ENCODE results near the gene YBX1. TPM values are rescaled to one million over a fixed set of nuclear protein-coding genes. Genes with fewer than 3 reads are reported as not detected.

Gene YBX1
- 100 to 1,000 TPM; 731 to 790 TPM for total RNA-seq

DNA sequence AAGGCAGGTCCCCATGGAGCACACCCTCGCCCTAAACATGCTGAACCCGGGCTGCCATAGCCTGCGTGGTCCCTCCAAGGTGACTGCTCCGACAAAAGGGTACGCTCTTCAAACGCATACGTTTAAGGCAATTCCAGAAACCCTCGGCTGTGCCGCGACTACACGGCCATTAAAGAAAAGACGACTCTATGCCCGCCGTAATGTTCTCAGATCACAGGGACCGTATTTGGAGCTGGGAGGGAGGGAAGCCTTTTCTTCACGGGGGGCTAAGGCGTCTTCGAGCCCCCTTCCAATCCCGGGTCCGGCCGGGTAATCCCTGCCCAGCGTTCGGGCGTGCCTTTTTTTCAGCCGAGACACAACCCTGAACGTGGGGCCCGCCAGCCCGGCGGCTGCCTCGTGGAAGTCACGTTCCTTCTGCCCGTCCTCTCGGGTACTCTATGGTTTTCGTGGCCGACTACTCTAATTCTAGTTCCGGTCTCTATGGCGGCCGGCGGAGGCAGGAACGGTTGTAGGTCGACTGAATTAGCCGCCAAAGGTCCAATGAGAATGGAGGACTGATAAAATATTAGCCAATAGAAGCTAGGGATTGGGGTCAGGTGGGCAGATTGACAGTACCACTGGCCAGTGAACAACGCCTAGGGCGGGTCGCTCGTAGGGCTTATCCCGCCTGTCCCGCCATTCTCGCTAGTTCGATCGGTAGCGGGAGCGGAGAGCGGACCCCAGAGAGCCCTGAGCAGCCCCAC lies at the start of gene YBX1:
Gene YBX1 (plus strand): TSS at position 678 of the 743 bp plus-strand sequence. CDS start 148 bp downstream, outside the sequence.
- DNase-seq (peak; percentile 97), ATAC-seq (peak; percentile 94)
- H3K9me3 Mint-ChIP-seq (ENCODE audit: low read depth) = no peaks in the 10 kb centered on the region
- peak within 1 kb of the TSS; percentile 95 for H3K27ac Mint-ChIP-seq
- CTCF ChIA-PET = interaction anchor here (0.9 to 2.5 kb wide), 6 partner anchors 9 to 164 kb away, joined by 3 to 9 read pairs (median 4); partner anchors contain the start of genes C1orf50, P3H1, PPIH and ZNF691
- H3K4me1 Mint-ChIP-seq = peaks cover 47% of the 10 kb centered on the region
- peaks cover 35% of the 10 kb centered on the region for H3K36me3 Mint-ChIP-seq
- peak within 1 kb of the TSS; percentile 96 for H3K4me3 Mint-ChIP-seq
- H3K27me3 Mint-ChIP-seq = no peaks in the 10 kb centered on the region

GRCh38 chr1:42639116-42639515 lies 43.1 kb upstream of the YBX1 start:
- no peak for DNase-seq
- CTCF ChIA-PET = no interaction called here

DNA sequence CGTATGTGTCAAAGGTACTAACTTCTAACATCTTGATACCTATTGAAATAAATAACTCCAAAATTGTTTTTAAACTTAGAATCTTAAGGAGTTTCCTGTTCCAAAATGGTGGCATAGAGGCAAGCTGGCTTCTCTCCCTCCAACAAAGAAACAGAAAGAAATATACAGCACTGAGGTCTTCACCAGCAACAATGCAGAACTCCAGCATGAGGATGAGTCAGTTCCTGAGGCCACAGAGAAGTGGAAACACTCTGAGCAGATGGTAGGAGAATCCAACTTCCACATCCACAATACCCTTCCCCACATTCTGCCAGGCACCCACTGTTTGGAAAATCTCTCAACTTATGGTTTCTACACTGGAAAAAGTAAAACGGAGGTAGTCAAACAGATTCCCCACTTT lies 36.2 kb upstream of the YBX1 start:
- Mint-ChIP-seq H3K36me3 (peaks cover 5% of the 10 kb centered on the region), H3K4me3 (no peak overlapping the region), H3K27ac (no peak overlapping the region), H3K9me3 (ENCODE audit: low read depth) (peaks cover 2% of the 10 kb centered on the region), H3K4me1 (no peaks in the 10 kb centered on the region), H3K27me3 (peaks cover 2% of the 10 kb centered on the region)
- DNase-seq (no peak), ATAC-seq (no peak)
- CTCF ChIA-PET = no interaction called here

More at GRCh38 chr1:42639116-42639515, 43.1 kb upstream of the YBX1 start:
- Mint-ChIP-seq H3K27ac (no peak overlapping the region), H3K4me3 (no peak overlapping the region), H3K9me3 (ENCODE audit: low read depth) (no peaks in the 10 kb centered on the region), H3K36me3 (no peaks in the 10 kb centered on the region), H3K27me3 (no peaks in the 10 kb centered on the region), H3K4me1 (no peaks in the 10 kb centered on the region)
- ATAC-seq = no peak

- H3K36me3 Mint-ChIP-seq = peaks cover 21% of the 10 kb centered on the region
- H3K9me3 Mint-ChIP-seq (ENCODE audit: low read depth) = no peaks in the 10 kb centered on the region
- H3K4me3 Mint-ChIP-seq = peak overlapping the region; percentile 93
- no peaks in the 10 kb centered on the region for H3K27me3 Mint-ChIP-seq
- ATAC-seq (no peak), DNase-seq (no peak)
- H3K27ac Mint-ChIP-seq = peak overlapping the region; percentile 98
- CTCF ChIA-PET = interaction anchor here (1.2 to 2.5 kb wide), 4 partner anchors 22 to 109 kb away, joined by 3 to 8 read pairs (median 5); partner anchors contain the start of genes C1orf50 and P3H1
- H3K4me1 Mint-ChIP-seq = peaks cover 41% of the 10 kb centered on the region
These were observed 25.0 kb upstream of the YBX1 start for GRCh38 chr1:42657201-42657600.

GRCh38 chr1:42657981-42658876 lies 24.0 kb upstream of the YBX1 start, which contains the start of gene PPIH:
TSS of gene PPIH (plus strand) at chr1:42658423. CDS start at chr1:42658447, 24 bp downstream.
- Mint-ChIP-seq H3K4me1 (peaks cover 45% of the 10 kb centered on the region), H3K27me3 (no peaks in the 10 kb centered on the region), H3K9me3 (ENCODE audit: low read depth) (no peaks in the 10 kb centered on the region), H3K36me3 (peaks cover 22% of the 10 kb centered on the region), H3K27ac (peak within 1 kb of the TSS; percentile 98), H3K4me3 (peak within 1 kb of the TSS; percentile 93)
- ATAC-seq (peak; percentile 98), DNase-seq (peak; percentile 97)
- CTCF ChIA-PET = interaction anchor here (0.9 to 2.5 kb wide), 6 partner anchors 21 to 108 kb away, joined by 3 to 9 read pairs (median 7); partner anchors contain the start of genes C1orf50, P3H1 and YBX1

- Mint-ChIP-seq H3K27ac (peak overlapping the region; percentile 98), H3K9me3 (ENCODE audit: low read depth) (no peaks in the 10 kb centered on the region), H3K4me3 (peak overlapping the region; percentile 93), H3K4me1 (peaks cover 48% of the 10 kb centered on the region), H3K36me3 (peaks cover 26% of the 10 kb centered on the region), H3K27me3 (no peaks in the 10 kb centered on the region)
- DNase-seq (no peak), ATAC-seq (no peak)
- CTCF ChIA-PET = interaction anchor here (0.9 to 2.5 kb wide), 5 partner anchors 20 to 108 kb away, joined by 3 to 9 read pairs (median 8); partner anchors contain the start of genes C1orf50, P3H1 and YBX1
These were observed 23.3 kb upstream of the YBX1 start for GRCh38 chr1:42658877-42659337.

DNA sequence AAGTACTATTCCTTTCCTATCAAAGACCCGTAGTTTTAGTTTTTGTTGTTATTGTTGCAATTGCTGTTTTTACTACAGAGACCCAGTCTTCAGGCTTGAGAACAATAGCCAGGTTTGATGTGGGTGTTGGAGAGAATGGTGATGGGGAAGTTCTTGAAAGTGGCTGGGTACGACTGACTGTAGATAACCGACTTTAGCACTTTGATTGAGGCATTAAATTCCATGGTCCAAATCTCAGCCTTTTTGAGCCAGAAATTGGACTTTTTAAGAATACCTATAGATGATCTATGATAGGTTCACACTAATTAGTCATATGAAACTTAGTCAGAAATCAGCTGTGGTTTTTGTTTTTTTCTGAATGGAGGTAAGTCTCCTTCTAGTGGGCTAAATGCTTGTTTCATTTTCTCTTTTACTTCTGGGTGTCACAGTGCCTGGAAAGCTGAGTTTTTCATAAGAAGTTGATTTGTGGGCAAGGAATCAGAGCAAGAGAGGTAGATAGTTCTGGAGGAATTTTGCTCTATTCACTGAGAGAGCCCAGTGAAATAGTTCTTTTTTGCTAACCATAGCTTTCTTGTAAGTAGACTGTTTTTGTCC lies 21.2 kb upstream of the YBX1 start:
- ATAC-seq = peak; percentile 42
- CTCF ChIA-PET = interaction anchor here (0.9 to 1.4 kb wide), 2 partner anchors 11 to 86 kb away, joined by 3 to 4 read pairs; no protein-coding TSS in a partner anchor
- DNase-seq = no peak

DNA sequence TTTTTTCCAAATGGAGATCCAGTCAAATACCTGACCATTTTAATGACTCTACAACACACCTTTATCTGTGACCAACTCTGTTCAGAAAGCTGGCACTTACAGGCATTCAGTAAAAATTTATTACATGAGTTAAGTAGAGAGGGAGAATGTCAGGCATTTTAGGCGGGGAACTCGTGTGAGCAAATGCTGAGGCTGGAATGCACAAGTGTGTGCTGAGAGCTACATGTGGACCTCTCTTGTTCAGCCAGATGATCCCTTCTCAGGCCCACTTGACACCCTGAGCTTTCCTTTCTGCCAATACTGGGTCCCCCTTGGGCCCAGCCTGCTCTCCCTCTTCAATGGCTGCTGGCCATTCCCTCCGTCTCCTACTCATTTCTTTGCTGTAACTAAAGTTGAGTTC lies 12.3 kb upstream of the YBX1 start:
- DNase-seq (no peak), ATAC-seq (no peak)
- Mint-ChIP-seq H3K9me3 (ENCODE audit: low read depth) (no peaks in the 10 kb centered on the region), H3K27ac (no peak overlapping the region), H3K4me3 (no peak overlapping the region), H3K27me3 (no peaks in the 10 kb centered on the region), H3K36me3 (peaks cover 47% of the 10 kb centered on the region), H3K4me1 (peaks cover 2% of the 10 kb centered on the region)
- CTCF ChIA-PET = interaction anchor here (0.9 kb wide), 1 partner anchor 12 kb away, joined by 3 read pairs; the partner anchor contains the start of gene YBX1

More for the DNA sequence above, 21.2 kb upstream of the YBX1 start:
- H3K4me3 Mint-ChIP-seq = peak overlapping the region; percentile 71
- no peaks in the 10 kb centered on the region for H3K9me3 Mint-ChIP-seq (ENCODE audit: low read depth)
- H3K36me3 Mint-ChIP-seq = peaks cover 42% of the 10 kb centered on the region
- peak overlapping the region; percentile 94 for H3K27ac Mint-ChIP-seq
- peaks cover 48% of the 10 kb centered on the region for H3K4me1 Mint-ChIP-seq
- H3K27me3 Mint-ChIP-seq = no peaks in the 10 kb centered on the region

DNA sequence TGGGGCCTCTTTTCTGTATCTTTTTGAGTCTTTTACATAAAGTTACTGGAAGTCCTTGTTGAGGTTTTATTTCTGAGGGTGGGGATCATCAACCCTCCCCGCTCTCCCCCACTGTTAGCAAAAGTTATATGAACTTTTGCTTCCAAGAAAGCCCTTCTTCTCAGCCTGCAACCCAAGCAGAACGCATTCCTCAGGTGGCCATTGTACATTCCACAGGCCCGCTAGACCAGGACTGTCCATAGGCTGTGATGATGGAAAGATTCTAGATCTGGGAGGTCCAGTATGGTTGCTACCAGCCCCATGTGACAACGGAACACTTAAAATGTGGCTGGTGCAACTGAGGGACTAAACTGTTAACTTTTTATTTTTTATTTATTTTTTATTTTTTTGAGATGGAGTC lies 11.8 kb upstream of the YBX1 start:
- Mint-ChIP-seq H3K4me1 (peaks cover 2% of the 10 kb centered on the region), H3K9me3 (ENCODE audit: low read depth) (no peaks in the 10 kb centered on the region), H3K27me3 (no peaks in the 10 kb centered on the region), H3K27ac (no peak overlapping the region), H3K36me3 (peaks cover 47% of the 10 kb centered on the region), H3K4me3 (no peak overlapping the region)
- CTCF ChIA-PET = no interaction called here
- ATAC-seq (no peak), DNase-seq (no peak)

- Mint-ChIP-seq H3K36me3 (peaks cover 29% of the 10 kb centered on the region), H3K27me3 (no peaks in the 10 kb centered on the region), H3K9me3 (ENCODE audit: low read depth) (no peaks in the 10 kb centered on the region), H3K4me1 (peaks cover 2% of the 10 kb centered on the region), H3K4me3 (no peak overlapping the region), H3K27ac (no peak overlapping the region)
- ATAC-seq (no peak), DNase-seq (no peak)
- CTCF ChIA-PET = no interaction called here
These were observed 8.0 kb upstream of the YBX1 start for GRCh38 chr1:42674214-42674613.

- CTCF ChIA-PET = no interaction called here
- no peak overlapping the region for H3K4me3 Mint-ChIP-seq
- no peak overlapping the region for H3K27ac Mint-ChIP-seq
- H3K4me1 Mint-ChIP-seq = peaks cover 2% of the 10 kb centered on the region
- no peaks in the 10 kb centered on the region for H3K27me3 Mint-ChIP-seq
- ATAC-seq = no peak
- peaks cover 27% of the 10 kb centered on the region for H3K36me3 Mint-ChIP-seq
- no peak for DNase-seq
- H3K9me3 Mint-ChIP-seq (ENCODE audit: low read depth) = no peaks in the 10 kb centered on the region
These were observed 7.5 kb upstream of the YBX1 start for GRCh38 chr1:42674682-42675081.

DNA sequence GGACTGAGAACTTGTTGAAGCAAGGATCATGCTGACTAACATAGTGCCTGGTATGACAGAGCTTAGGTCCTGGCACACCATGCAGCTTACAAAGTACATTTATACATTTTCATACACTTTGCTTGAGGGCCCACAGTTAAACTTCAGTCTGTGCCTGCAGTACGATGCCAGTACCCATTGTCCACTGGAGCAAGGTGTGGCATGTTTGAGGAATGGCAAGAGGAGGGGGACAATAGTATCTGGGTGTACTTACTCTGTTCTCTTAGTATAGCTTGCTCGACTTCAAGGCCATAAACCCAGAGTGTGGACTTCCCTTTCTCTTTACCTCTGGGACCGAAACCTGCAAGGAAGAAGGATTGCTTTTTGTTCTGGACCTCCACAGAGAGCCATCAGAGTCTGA lies 6.8 kb upstream of the YBX1 start:
- Mint-ChIP-seq H3K27me3 (no peaks in the 10 kb centered on the region), H3K4me3 (no peak overlapping the region), H3K27ac (no peak overlapping the region), H3K9me3 (ENCODE audit: low read depth) (no peaks in the 10 kb centered on the region), H3K36me3 (peaks cover 24% of the 10 kb centered on the region), H3K4me1 (peaks cover 10% of the 10 kb centered on the region)
- CTCF ChIA-PET = no interaction called here
- DNase-seq (no peak), ATAC-seq (no peak)

Measured in activated CD8-positive, alpha-beta memory T cell treated with anti-CD3 and anti-CD28 coated beads, Interleukin-2, amount 10 ng/mL, durations not matched to agents 7 days and 5 days (primary cell).